NCI-H2029 (cell line): ENCODE data around the gene NRDC.

ENCODE experiments used
- DNase-seq: peaks from one replicate; lab custom pipeline; 2025; lab: John Stamatoyannopoulos, UW

The NRDC gene, protein sequence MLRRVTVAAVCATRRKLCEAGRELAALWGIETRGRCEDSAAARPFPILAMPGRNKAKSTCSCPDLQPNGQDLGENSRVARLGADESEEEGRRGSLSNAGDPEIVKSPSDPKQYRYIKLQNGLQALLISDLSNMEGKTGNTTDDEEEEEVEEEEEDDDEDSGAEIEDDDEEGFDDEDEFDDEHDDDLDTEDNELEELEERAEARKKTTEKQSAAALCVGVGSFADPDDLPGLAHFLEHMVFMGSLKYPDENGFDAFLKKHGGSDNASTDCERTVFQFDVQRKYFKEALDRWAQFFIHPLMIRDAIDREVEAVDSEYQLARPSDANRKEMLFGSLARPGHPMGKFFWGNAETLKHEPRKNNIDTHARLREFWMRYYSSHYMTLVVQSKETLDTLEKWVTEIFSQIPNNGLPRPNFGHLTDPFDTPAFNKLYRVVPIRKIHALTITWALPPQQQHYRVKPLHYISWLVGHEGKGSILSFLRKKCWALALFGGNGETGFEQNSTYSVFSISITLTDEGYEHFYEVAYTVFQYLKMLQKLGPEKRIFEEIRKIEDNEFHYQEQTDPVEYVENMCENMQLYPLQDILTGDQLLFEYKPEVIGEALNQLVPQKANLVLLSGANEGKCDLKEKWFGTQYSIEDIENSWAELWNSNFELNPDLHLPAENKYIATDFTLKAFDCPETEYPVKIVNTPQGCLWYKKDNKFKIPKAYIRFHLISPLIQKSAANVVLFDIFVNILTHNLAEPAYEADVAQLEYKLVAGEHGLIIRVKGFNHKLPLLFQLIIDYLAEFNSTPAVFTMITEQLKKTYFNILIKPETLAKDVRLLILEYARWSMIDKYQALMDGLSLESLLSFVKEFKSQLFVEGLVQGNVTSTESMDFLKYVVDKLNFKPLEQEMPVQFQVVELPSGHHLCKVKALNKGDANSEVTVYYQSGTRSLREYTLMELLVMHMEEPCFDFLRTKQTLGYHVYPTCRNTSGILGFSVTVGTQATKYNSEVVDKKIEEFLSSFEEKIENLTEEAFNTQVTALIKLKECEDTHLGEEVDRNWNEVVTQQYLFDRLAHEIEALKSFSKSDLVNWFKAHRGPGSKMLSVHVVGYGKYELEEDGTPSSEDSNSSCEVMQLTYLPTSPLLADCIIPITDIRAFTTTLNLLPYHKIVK

DNA sequence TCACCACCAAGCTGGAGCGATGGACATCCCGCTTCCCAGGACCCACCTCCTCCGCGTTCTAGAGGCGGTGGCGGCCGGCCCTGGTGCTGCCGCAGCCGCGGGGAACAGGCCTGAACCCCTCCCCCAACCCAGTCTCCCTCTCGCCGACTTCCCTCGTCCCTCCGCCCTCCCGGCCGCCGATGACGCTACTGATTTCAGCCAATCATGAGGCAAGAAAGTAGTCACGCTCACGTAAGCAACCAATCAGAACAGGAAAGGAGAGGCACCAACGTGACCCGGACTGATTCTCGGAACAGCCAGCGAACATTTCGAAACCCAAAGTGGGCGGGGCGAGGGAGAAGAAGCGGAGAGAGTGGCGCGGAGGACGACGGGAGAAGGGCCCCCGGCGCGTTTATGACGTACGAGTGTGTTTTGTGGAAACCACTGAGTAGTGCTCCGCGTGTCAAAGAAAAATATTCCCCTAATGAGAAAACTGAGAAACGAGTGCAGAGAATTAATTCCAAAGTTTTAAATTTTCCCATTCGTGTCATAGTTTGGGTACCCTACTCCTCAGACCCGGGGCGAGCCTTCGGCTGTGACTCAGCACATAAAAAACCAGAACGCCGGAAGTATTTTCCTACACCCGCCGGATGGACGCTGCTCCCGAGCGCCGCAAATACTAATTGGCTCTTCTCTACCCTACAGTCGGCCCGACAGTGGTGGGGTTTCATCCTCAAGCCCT, at the start of gene NRDC:
Gene NRDC (minus strand): TSS at position 112 of the 721 bp plus-strand sequence. CDS start 112 bp downstream, outside the sequence.
- DNase-seq, result peak; percentile 100

DNA sequence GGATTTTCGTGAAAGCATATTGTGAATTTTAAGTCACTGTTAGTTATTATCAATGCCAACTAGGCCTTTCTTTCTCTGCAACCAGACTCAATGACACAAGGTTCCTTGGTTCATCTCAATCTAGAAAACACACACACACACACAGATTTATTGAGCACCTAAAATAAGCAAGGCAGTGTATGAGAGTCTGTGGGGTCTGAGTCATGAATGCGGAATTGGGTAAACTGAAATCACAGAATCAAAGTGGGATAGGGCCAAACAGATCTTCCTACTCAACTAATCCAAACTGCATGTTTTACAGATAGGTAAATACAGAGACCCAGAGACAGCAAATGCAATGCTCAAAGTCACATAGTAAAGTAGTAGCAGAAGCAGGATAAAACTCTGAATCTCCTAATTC, 48.5 kb upstream of the NRDC start:
- no peak for DNase-seq

DNA sequence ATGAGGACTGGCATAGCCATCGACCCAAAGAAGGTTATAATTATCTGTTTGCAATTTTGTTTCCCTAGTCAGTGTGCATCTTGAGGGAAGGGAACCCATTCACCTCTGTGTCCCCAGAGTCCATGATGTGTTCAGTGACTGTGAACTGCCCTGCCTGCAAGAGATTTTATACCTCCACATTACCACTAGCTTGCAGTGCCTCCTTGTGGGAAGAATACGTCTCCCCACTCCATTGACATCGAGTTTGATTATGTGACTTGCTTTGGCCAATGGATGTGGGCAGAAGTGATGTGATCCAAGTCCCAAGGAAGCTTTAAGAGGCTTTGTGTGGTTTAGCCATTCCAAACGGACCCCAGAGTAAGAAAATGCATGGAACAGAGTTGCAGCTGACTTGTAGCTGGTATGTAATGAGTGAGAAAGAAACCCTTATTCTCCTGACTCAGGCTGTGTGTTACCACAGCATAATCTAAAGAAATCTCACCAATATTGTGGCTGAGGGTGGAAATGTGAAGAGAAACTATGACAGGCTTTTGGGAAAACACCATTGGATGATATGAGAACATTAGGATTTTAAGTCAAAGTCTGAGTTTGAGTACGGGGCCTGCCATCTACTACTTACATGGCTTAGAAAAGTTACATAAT, 47.8 kb upstream of the NRDC start:
- no peak for DNase-seq

DNA sequence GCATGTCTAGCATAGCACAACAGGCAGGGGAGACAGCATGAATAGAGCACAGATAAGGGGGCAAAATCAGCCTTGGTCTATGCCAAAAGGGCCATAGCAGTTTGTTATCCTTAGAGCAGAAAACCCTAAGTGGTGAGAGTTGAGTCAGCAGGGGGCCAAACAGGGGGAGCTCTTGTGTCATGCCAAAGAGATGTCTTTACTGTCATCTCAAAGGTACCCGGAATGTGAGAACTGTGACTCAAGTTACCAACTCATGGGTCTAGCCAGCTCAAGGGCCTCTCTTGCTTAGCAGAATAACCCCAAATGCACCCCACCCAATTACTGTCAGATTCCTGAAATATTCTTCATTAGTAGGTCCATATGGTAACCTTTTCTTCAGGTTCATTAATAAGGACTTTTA, 45.9 kb upstream of the NRDC start:
- no peak for DNase-seq

DNA sequence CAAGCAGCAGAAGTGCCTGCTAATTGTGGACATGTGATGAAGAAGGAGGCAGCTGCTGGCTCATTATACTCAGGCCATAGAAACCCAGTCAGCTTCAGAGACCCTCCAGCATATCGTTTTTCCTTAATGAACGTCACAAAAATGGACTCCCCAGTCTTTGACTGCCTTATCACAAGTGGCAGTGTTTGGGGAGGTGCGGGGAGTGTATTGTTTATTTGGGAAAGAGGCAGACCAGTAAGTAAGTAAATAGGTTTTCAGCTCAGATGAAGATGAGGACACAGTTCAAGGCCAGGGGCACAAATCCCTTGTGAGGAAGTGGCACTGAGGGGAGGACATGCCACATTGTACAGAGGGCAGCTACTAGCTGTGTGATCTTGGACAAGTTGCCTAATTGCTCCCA, 43.5 kb upstream of the NRDC start:
- DNase-seq, result no peak

DNA sequence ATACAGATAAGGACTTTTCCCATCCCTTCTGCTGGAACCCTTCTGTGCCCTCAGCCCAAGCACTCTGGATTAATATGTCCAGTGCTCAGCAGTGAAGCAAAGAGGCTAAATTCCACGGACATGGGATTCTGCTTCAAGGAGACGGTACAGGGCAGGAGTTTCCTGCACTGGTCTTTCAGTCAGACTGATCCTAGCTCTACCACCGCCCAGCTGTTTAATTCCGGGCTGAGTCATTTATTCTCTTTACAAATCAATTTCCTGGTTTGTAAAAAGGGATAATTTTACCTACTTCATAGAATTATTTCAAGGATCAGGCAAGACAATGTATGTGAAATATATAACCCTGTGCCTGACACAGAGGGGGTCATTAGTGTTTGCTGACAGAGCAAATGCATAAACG, 41.6 kb upstream of the NRDC start:
- DNase-seq, result no peak

DNA sequence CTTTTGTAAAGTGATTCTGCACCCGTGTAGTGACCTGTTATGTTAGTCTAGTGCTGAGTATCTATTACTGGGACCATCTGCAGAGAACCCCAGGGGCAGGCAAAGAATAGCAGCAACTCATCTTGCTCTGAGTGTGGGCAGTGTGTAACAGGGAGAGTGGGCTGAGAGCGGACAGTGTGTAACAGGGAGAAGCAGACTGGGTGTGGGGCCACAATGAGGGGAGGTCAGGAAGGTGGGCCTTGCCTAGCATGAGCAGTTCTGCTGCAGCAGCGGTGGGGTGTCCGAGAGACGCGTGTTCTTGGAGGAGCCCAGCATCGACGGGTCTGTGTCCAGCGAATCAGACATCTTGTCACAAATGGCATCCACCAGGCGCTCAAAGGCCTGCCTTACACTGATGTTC, 41.2 kb upstream of the NRDC start:
- DNase-seq, result no peak

DNA sequence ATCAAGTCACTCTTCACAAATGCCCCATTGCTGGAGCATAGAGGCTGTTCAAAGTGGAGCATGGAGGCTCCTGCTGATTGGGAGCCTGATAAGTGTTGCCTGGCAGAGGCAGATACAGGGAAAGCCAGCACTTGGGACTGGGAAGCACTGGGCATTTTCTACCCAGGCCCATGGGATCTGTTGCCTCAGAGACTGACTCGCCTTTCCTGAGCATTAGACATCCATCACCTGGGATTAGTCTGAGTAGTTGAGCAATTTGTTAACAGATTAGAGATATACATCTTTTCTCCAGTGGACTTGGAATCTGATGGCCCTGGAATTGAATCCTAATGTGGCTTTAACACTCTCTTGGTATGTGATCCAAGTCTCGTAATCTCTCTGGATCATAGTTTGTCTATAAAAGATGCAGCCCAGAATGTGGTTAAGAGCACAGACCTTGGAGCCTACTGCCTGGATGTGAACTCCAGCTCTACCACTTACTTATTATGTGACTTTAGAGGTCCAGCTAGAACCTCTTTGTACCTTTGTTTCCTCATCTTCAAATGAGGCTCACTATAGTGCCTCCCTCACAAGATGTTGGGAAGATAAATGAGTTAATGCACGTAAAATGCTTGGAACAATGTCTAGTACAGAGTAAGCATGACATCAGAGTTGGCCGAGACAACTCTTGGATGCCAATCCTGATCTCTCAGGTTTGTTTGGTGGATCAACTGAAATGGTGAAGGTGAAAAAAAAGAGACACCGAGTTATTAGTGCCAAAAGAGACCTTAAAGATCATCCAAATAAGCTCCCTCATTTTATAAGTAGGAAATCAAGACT, 38.3 kb upstream of the NRDC start:
- DNase-seq, result no peak

DNA sequence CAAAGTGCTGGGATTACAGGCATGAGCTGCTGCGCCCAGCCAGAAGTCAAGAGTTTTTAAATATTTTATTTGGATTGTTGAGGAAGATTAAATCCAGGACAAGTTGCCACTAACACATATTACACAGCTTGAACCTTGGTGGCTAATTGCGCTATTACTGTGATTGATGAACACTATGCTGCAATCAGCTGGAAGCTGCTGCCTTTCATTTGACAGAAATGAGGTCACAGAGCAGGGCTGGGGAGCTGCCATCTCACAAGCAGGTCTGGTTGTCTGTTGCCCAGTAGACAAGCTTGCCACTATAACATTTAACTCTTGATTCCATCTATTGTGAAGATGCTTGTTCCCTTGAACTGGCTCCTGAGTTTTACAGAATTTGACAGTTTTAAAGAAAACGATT, 37.4 kb upstream of the NRDC start:
- DNase-seq, result no peak

DNA sequence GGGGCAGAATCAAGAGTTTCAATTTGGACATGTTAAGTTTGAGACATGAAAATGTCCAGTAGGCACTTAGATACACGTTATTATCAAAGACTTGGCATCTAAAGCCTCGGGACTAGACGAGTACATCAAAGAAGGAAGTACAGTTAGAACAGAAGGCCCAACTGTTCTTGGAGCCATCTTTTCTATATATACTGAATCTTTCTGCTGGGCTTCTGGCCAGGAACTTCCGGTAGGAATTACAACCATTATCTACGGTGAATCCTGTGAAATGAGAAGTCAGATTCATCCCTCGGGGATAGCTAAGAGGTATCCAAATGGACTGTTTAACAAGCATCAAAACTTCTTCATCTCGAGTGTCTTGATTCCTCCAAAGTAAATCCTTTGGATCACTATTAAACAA, 34.4 kb upstream of the NRDC start:
- no peak for DNase-seq

DNA sequence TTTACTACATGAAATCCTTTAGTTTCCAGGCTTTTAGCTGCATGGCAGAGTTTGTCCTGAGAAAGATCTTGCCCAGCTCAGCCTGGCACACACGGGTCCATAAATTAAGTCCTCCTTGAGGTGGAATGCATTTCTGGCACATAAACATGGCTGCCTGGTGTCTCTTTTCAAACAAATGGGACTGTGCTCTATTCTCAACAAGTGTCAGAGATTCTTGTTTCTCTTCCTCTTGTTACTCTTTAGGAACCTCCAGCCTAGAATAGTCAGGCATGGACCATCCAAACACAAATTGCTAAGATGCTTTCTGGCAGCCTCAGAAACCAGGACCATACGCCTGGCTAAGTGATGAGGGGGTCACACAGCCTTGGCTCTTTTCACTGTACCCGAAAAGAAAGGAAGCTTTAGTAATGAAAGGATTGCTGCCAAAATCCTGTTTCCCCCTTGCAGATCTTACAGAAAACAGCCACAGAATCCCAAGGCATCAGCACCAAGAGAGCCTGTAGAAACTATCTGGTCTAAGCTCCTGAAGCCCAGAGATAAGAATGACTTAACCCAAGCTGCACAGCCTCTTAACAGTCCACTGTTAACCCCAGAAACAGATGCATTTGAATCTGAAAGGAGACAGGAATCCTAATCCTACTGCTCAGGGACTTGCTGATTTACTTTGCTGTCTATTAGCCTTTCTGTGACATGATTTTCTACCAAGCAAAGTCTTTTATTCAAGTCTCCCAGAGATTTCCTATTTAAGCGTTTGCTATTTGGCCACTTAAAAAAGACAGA, 31.9 kb upstream of the NRDC start:
- DNase-seq, result no peak

DNA sequence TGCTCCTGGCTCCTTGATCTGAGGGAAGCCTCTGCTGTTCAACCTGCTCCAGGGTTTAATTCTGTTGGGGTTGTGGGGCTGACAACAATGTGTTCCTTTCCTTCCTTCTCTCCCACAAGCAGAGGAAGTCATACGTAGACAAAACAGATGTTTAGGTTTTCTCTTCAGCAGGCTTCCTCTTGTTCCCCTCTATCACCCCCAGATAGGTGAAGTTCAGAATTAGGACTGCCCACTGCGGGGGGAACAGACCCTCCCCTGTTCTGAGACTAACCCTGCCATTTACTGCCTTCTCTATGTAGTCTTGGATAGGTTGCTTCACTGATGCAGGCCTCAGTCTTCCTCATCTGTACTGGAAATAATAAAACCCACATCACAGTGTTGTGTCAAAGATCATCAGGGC, 30.0 kb upstream of the NRDC start:
- DNase-seq, result no peak

DNA sequence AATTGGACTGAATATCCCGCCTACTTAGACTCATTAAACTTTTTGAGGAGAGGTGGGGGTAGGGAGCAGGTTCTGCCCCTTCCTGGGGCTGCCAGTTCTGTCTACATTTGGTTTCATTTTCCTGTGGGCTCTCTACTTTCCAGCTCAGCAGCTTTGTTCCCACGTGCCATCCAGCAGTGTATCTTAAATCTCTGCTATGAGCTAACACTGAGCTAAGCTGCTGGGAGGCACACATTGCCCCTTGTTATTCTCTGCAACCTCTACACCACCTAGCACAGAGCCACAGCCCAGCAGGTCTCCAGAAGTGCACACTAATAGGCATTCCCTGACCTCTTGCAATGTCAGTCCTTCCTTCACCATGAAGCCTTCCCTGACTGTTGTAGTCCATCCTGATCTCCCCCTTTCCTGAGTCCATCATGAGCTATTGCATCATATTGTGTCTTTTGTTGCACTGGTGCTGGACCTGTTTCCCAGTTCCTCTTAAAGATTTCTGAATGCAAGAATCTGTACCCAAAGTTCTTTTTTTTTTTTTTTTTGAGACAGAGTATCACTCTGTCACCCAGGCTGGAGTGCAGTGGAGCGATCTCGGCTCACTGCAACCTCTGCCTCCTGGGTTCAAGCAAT, 28.7 kb upstream of the NRDC start:
- DNase-seq, result peak; percentile 8

DNA sequence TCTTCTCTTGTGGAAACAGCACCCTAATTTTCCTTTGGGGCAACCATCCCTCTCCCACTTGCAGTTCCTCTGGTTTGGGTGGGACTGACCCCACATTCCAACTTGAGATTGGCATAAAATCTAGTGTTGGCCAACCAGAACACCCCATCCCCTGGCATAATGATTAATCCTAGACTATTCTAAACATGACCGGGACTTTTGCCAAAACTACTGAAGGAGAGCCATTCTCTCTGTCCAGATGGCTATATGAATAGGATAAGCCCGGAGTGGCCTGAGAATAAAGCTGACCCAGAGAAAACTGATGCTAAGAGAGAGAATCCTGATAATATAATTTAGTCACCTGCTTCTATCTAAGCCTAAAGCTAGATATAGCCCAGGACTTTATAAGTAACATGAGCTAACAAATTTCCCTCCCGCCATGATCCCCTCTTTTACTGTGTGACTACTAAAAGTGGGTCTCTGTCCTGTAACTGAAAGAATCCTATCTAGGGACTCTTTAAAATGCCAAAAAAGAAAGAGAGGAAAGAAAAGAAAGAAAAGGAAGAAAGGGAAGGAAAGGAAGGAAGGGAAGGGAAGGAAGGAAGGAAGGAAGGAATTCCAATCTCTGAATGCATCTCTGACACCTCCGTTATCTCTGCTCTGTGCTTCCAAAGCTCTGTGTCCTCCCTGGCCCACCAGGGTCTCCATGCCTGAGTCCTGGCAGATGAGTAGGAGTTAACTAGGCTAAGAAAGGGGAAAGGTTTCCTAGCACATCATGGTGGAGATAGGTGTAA, 28.0 kb upstream of the NRDC start:
- no peak for DNase-seq

DNA sequence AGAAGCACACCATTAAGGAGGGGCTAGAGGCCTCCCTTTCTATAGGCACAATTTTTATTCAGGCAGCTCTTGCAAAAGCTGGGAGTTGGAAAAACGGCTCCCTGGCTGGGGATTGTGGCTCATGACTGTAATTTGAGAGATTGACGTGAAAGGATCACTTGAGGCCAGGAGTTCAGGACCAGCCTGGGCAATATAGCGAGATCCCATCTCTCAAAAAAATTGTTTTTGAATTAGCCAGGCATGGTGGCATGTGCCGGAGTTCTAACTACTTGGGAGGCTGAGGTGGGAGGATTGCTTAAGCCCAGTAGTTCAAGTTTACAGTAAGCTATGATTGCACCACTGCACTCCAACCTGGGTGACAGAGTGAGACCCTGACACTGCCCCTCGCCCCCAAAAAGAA, 23.9 kb upstream of the NRDC start:
- no peak for DNase-seq

DNA sequence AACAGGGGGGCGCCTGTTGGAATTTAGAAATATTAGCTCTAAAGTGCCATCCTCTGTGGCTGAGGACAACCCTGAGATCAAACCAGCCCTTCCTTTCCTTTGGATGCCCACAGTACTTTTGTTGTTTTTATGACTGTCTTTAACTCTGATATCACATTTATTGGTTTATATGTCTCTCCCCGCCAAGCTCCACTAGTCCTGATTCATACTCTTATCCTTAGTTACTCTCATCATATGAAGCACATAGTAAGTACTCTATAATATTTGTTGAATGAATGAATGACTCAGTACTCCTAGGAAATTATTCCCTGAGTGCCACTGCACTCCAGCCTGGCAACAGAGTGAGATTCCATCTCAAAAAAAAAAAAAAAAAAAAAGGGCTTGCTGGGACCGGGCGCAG, 22.6 kb upstream of the NRDC start:
- no peak for DNase-seq

DNA sequence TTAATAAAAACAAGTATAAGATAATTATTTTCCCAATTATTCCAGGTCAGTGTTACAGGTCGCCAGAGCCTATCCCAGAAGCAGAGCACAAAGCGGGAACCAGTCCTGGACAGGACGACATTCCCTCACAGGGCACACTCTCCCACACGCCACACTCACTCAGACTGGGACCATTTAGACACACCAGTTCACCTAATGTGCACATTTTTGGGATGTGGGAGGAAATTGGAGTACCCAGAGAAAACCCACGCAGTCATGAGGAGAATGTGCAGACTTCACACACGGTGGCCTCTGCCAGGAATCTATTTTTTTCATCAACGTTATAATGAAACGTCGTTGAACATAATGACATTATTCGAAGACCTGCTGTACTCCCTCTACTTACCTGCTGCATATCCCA, 20.5 kb upstream of the NRDC start:
- DNase-seq, result no peak

DNA sequence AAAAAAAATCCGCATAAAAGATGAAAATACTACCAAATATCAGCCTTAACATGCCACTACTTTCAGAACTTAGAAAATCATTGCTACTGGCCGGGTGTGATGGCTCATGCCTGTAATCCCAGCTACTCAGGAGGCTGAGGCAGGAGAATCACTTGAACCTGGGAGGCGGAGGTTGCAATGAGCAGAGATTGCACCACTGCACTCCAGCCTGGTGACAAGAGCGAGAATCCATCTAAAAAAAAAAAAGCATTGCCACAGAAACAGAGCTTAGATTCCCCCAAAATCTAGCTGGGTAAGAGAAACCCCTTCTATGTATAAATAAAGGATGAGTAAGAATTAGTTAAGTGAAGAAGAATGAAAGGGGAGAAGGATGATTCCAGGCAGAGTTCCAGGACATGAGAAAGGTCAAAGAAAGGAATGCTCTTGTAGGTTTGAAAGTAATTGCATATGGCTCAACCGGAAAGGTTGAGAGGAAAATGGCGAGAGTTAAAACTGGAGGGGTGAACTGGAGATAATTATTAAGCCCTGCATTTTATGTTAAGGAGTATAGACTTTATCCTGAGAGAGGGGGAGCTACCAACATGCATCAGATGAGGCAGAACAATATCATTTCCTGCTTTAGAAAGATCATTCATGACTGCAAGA, 19.7 kb upstream of the NRDC start:
- DNase-seq, result no peak
